SK-MEL-5 (cell line): ENCODE measurements around the gene PPP1R10. TPM values are rescaled to one million over a fixed set of nuclear protein-coding genes. Genes with fewer than 3 reads are reported as not detected.
"Not testable (repeated sequence)": the region's sequence is repeated elsewhere in the genome, so short reads cannot be mapped to it uniquely, and the experiment has no call there.

Experiments
- DNase-seq: peaks from one replicate; pipeline ENCODE4 v3.0.0-alpha.2; 2016; ENCODE audit warnings: low read depth, low spot score
- in situ Hi-C: cut with HindIII; loops from 2 replicates; pipeline ENCODE4 v1.10.0; 2016; ENCODE audit warnings: low sequenced_read_pairs, high pct_unique_total_duplicates, low pct_unique_long_range_greater_than_20kb
- polyA plus RNA-seq, 2 experiments: library from polyadenylated mRNA; depleted of rRNA; stranded (reverse); fragments of >200 nt; gene quantifications; 2 replicates each; pipeline ENCODE4 v1.2.3, GENCODE V29; 2015
- total RNA-seq: library from RNA; depleted of rRNA; stranded (reverse); fragments of >200 nt; shearing (Covaris generic); gene quantifications from 2 replicates; pipeline ENCODE4 v1.2.3, GENCODE V29; 2014; rRNA removed

The PPP1R10 gene
- 52.4 and 54.1 TPM in 2 replicates for total RNA-seq
- 38.1 and 45.2 TPM in 2 replicates for polyA plus RNA-seq (2015; cell fraction: cytosol; rRNA removed)
- polyA plus RNA-seq (2015; cell fraction: nucleus; rRNA removed) = 58.6 and 82.5 TPM in 2 replicates

DNA sequence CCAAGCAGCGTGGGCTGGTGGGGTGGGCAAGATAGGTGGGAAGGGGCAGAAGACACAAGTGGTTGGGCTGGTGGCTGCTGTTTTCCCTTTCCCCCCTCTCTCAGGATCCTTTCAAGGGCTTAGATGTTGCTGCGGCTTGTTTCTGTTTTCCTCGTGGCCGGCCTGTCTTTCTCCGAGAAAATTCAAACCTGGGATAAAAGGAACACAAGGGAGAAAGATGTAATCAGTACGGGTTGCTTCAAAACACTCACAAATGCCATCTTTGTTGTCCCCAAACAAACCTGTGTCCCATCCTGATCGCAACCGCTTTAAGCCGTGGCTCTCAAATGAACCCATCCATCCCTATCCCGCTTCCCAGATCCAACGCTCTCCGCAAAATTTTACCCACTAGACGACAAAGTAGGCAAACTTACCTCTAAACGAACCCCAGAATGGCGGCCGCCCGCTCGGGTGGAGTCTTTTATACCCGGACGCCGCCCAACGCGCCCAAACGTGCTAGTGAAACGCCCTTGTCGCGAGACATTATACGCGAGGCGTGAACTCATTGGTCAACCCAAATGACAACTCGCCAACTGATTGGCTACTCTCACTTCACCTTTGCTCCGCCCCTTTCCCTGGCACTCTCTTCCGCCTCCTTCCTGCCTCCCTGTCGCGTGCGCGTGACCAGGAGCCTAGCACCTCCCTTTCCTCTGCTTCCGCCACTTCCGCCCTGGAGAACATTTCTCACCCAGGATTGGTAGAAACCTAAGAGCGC lies at the start of gene PPP1R10:
TSS of gene PPP1R10 (minus strand) at position 433 of the 754 bp plus-strand sequence. CDS start 7,299 bp downstream, outside the sequence.
- in situ Hi-C loops = no loop called here
- DNase-seq = peak; percentile 100

DNA sequence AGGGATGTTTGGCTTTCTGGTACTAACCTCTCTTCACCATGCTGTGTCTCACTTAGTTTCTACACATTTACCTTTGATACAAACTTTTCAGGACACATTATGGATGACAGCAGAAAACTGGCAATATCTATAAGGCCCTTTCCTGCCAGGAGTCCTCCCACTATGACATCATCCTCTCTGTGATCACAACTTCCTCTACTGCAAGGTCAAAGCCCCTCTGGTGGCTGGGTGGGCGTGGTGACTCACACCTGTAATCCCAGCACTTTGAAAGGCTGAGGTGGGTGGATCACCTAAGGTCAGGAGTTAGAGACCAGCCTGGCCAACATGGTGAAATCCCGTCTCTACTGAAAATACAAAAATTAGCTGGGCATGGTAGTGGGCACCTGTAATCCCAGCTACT lies 49.3 kb upstream of the PPP1R10 start:
- in situ Hi-C loops, DNase-seq: not testable (repeated sequence)

DNA sequence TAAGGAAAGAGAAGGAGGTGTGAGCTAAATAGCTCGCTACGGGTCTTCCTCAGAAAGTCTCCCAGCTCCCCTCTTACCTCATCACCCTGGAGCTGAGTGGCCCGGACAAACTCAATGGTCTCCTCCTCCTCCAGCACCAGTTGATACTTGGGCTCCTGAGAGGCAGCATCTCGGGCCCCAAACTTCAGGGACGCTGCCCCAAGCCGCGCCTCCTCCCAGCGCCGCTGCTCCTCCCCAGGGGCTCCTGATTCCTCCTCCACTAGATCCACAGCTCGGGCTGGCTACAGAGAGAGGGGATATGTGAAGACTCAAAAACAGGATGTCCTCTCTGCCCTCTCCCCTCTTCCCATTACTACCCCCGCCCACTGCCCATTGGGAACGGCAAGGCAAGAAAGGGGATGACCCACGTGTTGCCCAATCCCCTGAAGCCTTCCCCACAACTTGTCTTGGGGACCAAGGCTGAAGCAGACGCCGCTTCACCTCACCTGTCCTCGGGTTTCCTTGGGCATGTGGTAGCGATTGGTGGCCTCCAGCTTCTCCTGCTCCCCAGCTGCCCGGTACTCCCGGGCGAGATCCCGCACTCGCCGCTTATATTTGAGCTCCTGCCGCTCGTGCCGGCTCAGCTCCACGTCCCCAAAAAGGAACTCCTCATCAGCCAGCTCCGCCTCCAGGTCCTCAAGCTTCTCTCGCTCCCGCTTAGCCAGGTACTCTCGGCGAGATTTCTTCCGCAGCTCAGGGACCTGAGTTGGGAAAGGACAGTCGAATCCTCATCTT lies 48.1 kb upstream of the PPP1R10 start:
- in situ Hi-C loops = no loop called here
- no peak for DNase-seq

DNA sequence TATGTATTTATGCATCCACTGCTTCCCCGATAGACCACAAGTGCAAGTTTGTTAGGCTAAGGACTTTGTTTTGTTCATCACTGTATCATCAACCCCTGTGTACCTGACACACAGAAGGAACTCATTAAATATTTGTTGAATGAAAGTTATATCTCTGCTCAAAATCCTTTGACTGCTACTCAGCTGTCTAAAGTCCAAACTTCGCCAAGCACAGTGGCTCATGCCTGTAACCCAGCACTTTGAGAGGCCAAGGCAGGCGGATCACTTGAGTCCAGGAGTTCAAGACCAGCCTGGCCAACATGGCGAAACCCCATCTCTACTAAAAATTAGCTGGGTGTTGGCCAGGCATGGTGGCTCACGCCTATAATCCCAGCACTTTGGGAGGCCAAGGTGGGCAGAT lies 40.9 kb upstream of the PPP1R10 start:
- in situ Hi-C loops, DNase-seq: not testable (repeated sequence)

DNA sequence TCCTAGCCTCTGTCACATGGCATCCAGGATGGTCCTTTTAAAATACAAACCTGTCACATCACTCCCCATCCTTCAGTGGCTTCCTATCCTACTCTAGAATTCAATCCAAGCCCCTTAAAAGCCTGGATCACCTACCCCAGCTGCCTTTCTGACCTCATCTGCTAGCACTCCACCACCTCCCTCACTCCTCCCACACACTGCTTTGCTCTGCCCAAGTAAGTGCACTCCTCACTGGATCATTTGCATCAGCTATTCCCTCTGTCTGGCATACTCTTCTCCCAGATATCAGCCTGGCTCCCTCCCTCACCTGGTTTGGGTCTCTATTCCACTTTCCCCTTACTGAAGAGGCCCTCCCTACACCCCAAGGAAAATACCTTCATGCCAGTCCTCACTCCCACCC lies 40.4 kb upstream of the PPP1R10 start:
- in situ Hi-C loops = no loop called here
- no peak for DNase-seq

DNA sequence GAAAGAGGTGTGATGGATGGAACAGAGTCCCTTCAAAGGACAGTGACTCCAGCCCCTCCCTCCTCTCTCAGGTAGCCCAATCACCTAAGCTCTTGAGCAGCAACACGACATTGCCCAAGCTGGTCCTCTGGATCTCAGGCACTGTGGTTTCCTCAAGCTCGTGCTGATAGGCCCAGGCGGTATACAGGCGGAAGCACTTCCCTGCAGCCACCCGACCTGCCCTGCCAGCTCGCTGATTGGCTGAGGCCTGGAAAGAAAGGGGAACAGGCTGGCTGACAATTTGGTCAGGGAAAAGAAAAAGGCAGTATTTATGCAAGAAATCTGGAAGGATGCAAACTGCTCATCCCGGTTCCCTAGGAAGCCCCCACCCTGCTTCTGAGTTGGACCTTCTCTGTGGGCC lies 39.5 kb upstream of the PPP1R10 start:
- in situ Hi-C loops = no loop called here
- no peak for DNase-seq

DNA sequence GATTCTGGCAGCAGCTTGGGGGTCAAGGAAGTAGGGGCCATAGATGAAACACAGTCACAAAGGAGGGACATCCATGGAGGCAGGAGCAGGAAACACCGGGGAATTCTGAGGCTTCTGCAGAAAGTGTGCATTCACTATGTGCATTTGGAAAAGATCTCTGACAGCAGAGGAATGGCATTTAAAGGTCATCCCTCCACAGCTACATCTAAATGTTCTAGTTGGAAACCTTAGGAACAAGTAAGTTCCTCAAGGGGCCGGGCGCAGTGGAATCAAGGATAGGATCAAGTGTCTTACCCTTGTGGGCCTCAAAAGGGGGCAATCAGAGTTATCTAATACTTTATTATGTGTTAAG lies 38.7 kb upstream of the PPP1R10 start:
- in situ Hi-C loops = no loop called here
- no peak for DNase-seq

DNA sequence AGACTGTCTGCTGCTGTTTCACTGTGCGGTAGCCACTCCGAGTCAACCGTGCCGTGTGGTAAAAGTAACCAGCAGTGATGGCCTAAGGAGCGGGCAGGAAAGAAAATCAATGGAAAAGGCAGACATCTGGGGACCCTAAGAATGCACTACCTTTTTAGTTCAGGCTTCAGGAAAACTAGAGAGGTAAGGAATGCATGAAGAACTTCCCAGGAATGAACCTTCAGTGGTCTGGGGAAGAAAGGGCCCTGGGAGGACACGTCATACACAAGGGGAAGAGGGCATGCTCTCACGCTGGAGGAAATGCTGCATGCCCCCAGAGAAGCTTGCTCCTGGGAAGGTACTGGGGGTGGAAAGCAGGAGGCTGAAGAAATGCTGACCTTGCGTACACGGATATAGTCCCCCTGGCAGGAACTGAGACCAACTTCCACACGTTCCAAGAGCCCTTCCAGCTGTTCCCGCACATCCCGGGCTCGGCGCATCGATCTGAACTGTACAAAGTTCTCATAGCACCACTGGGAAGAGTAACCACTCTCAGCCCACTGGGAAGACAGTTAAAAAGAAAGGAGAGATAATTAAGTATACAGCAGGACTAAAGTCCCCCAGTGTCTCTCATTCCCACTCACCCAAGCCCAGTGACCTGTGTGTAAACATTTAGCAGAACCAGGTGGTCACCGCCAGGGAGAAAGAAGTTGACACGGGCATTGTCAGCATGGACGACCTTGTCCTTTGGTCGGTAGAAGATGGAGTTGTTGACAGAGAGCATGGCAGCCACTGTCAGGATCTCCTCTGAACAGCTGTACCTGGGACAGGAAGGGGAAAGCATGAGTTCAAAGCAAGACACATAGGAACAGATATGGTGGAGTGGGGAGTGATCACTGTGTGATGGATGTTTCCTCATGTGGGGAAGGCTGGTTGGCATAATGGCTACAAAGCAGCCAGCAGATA lies 38.0 kb upstream of the PPP1R10 start:
- DNase-seq = no peak
- in situ Hi-C loops = no loop called here

DNA sequence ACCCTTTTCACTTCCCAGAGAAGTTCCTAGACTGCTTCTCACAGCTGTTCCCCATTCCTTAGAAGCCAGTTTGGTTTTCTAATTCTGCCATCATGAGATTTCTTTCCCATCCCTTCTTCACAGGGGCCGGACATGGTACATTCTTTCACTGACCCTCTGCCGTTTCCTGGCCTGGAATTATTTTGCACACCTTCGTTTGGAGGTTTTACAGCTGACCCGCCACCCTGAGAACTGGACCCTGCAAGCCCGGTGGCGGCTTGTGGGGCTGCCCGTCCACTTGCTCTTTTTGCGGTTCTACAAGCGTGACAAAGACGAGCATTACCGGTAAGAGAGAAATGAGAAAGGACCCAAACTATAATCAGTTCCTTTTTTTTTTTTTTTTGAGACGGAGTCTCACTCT lies 34.1 kb upstream of the PPP1R10 start:
- no peak for DNase-seq
- in situ Hi-C loops = no loop called here

DNA sequence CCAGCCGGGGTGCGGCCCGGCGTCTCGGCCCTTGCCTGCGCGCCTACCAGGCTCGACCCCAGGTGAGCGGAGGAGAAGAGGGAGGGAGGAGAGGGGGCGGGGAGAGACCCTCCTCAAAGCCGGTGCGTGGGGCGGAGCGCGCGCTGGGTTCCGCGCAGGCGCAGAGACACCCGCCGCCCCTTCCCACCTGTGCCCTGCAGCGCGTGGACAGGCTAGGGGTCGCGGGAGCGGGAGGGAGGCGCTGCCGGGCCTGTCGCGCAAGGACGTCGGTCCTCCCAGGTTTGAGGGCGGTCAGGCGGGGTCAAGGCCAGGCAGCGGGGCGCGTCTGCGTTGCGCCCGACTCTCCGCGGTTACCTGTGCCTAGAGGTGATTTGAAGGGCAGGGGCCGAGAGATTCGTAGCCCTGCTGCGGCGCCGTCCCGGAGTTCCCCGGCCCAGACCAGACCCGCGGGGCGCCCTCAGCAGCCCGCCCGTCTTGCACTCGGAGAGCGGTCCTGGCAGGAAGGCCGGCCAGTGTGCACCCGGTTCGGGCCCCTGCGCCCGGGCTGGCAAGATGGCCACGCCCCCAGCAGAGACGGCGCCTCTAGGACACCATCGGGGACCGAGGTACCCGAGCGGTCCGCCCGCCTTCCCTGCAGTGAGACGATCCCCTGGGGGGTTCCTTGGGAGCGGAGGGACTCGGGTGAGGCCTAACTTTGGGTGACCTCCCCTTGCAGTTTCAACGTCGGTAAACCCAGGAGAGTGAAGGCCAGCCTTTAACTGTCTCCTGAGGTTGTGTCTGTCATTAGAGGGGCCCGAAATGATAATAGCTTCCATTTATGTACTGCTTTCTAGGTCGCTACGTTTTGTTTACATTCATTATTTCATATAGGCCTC lies 30.4 kb upstream of the PPP1R10 start:
- DNase-seq = peak; percentile 59
- in situ Hi-C loops = no loop called here

DNA sequence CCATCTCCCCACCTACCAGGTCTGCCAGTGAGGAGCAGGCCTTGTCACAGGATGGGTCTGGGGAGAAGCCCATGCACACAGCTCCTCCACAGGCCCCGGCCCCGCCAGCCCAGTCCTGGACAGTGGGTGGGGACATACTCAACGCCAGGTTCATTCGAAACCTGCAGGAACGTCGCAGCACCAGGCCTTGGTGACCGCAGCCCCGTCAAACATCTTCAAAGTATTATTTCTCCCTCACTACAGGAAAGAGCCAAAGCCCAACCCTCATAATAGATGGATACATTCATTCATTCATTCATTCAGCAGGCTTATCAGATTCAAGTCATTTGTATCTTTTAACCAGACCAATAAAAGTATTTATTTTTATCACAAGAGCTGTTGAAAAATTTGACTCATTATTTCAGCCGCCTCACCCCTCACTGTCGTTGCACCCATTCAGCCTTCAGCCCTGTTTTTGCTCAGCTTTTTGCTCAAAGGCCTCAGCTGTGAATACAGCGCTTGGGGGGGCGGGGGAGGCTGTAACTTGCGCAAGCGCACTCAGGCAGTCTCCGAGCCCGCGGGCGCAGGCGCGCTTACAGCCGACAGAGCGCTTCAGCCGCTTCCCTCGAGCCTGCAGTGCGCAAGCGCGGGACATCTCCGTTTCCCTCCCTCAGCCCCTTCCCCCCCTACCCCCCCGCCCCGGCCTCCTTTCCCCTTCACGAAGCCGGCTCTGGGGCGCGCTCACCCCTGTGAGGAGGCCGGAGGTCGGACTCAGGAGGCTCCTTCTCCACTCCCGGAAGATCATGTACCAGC lies 29.6 kb upstream of the PPP1R10 start, which contains the start of gene C6orf136:
TSS of gene C6orf136 (plus strand) at position 684 of the 792 bp plus-strand sequence. CDS start at position 783, 99 bp downstream.
- peak; percentile 93 for DNase-seq
- in situ Hi-C loops = no loop called here

DNA sequence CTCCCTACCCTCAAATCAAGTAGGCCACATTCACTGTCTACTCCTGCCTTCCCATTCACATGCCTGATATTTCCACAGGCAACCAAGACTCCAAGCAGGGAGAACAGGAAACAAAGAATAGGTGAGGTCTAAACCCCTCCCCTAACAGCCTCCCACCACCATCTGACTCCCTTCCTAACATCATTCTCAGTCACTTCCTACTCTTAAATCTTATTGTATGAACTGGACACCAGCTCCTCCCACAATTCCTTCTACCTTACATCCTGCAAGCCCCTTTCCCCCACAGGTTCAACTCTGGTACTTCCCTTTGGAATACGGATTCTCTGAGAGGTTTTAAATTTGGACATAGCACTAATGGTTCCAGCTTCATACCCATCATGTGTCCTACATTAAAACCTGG lies 28.9 kb upstream of the PPP1R10 start:
- in situ Hi-C loops = no loop called here

DNA sequence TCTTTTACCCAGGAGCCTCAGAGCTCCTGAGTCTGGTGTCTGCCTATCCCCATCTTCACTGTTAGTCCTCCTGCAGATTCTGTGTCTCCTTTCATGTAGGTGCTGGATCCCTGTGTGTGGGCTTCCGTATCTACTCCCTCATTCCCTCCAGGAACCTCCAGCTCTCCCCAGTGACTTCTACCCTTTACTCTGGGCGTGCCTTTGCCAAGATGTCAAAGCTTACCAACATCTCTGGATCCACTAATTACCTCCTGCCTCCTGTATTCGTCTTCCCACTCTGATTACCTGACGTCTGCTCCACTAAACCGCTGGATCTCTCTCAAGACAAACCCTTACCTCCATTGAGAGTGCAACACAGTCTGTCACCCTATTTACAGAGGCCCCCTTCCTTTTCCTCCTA lies 27.7 kb upstream of the PPP1R10 start:
- DNase-seq = no peak
- in situ Hi-C loops = no loop called here

More for the DNA sequence above, 28.9 kb upstream of the PPP1R10 start:
- no peak for DNase-seq

DNA sequence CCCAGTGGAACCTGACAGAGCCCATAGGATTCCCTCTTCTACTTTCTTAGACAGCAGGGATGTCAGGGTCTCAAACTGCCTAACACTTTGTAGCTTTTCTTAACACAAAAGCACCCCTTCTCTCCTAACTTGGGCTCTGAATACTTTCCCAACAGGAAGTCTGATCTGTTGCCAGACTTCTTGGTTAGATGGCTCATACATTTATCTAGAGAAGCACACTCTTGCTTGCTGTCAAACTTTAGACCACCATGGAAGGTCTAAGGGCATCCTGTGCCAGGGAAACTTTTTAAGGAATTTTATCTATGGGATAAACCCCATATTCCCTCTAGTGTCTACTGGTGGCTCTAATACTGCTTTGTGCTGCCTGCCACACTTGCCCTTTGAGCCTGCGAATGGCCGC lies 26.6 kb upstream of the PPP1R10 start:
- no peak for DNase-seq
- in situ Hi-C loops = no loop called here

DNA sequence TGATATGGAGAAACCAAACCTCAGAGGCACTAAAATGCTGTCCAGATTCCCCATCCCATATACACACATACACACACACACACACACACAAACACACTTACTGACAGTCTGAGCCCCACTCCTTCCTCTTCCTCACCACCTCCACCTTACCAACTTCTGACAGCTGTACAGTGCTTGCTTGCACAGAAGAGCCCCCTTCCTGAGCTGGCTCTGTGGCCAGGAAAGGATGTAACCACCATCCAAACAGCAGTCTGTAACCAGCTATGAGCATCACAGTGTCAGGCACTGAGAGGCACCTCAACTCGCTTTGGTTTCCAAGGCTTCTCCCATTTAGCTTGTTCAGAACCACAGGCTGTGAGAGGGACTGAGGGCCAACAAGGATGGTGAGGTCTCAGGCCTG lies 24.0 kb upstream of the PPP1R10 start:
- DNase-seq = no peak
- in situ Hi-C loops = no loop called here

DNA sequence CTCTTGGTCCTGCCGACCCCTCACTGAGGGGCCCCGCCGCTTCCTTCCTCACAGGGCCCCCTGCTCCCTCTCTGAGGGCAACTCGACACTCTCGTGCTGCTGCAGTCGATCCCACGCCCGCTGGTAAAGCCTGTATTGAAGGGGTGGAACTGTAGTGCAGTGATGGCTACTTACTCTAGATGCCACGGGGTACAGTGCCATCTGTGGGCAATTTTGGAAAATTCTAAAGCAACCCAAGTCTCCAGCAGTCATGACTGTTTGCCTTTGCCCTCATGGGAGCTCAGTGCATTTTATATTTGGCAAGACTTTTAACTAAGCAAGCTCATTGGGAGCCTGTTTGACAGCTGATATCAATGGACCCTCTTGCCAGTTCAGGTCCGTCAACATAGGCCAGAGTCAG lies 23.4 kb upstream of the PPP1R10 start:
- DNase-seq = peak; percentile 41
- in situ Hi-C loops = no loop called here
